ENCODE data around the gene MAP1LC3C. TPM values are rescaled to one million over a fixed set of nuclear protein-coding genes. Genes with fewer than 3 reads are reported as not detected.

MAP1LC3C gene
- total RNA-seq, 4 donors from 2014 or later = 1.0 to 12.5 (median 8.1) TPM

DNA sequence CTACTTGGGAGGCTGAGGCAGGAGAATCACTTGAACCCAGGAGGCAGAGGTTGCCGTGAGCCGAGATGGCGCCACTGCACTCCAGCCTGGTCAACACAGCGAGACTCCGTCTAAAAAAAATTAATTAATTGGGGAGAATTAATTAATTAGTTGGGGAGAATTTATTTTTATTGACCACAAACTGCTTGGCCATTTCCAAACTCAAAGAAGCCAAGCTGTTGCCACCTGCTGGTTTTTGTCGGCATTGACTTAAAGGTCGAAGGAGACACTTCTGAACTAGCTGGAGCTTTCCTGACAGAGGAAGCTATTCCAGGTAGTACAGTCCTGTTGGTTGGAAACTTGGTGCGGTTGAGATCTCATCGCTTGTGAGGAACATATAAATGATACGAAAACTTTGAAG, 13.1 kb downstream of the MAP1LC3C start:
- no peak overlapping the region for H3K4me3 ChIP-seq
- WGBS = 79% methylated on average over 10 of the region's 10 CpGs
- no peaks in the 10 kb centered on the region for H3K9me3 ChIP-seq
- no peaks in the 10 kb centered on the region for H3K36me3 ChIP-seq
- TF ChIP-seq CTCF (IDR thresholded peaks at IDR 0.05) = peak in 1 of 2 donors; percentile 23
- TF ChIP-seq POLR2AphosphoS5 (IDR thresholded peaks at IDR 0.05) = no peak
- H3K27me3 ChIP-seq = no peaks in the 10 kb centered on the region
- no peak overlapping the region for H3K27ac ChIP-seq
- no peaks in the 10 kb centered on the region for H3K4me1 ChIP-seq
- no peak for DNase-seq (ENCODE audit: low spot score in 2 of 2)

DNA sequence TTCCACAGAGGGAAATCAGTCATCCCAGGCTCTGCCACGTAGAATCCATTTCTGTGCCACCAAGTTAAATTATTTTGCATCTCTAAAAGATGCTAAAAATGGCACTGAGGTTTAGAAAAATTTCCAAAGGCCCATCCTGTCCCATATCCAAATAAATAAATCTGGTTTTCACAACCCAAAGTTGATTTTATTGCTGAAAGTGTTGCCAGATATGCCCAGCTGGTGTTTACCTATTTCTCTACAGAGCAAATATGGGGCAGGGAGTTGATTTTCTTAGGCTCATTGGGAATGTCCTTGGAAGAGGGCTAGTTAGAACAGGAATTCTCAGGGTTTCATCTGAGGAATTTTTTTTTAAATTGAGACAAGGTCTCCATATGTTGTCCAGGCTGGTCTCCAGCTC, 19.0 kb downstream of the MAP1LC3C start:
- no peak overlapping the region for H3K4me3 ChIP-seq
- TF ChIP-seq CTCF (IDR thresholded peaks at IDR 0.05) (no peak), POLR2AphosphoS5 (IDR thresholded peaks at IDR 0.05) (no peak), POLR2A (IDR thresholded peaks at IDR 0.05) (no peak), EP300 (IDR thresholded peaks at IDR 0.05) (no peak)
- no peaks in the 10 kb centered on the region for H3K27me3 ChIP-seq
- 85% methylated on average over 1 of the region's 1 CpG for WGBS
- H3K27ac ChIP-seq = no peak overlapping the region
- no peaks in the 10 kb centered on the region for H3K36me3 ChIP-seq
- no peak for DNase-seq (ENCODE audit: low spot score in 2 of 2)
- H3K4me1 ChIP-seq = no peaks in the 10 kb centered on the region
- no peaks in the 10 kb centered on the region for H3K9me3 ChIP-seq

- no peaks in the 10 kb centered on the region for H3K9me3 ChIP-seq
- no peaks in the 10 kb centered on the region for H3K27me3 ChIP-seq
- DNase-seq (ENCODE audit: low spot score in 2 of 2) = no peak
- TF ChIP-seq POLR2AphosphoS5 (IDR thresholded peaks at IDR 0.05) (no peak), CTCF (IDR thresholded peaks at IDR 0.05) (no peak), EP300 (IDR thresholded peaks at IDR 0.05) (no peak), POLR2A (IDR thresholded peaks at IDR 0.05) (no peak)
- 88% methylated on average over 11 of the region's 18 CpGs for WGBS
- H3K36me3 ChIP-seq = no peaks in the 10 kb centered on the region
- no peaks in the 10 kb centered on the region for H3K4me1 ChIP-seq
- no peak overlapping the region for H3K27ac ChIP-seq
- no peak overlapping the region for H3K4me3 ChIP-seq
These were observed 19.8 kb downstream of the MAP1LC3C start for GRCh38 chr1:241979071-241979470.

GRCh38 chr1:241976229-241976628, 22.7 kb downstream of the MAP1LC3C start:
- H3K27ac ChIP-seq = no peak overlapping the region
- WGBS = 57% methylated on average over 6 of the region's 6 CpGs
- DNase-seq (ENCODE audit: low spot score in 2 of 2) = no peak

DNA sequence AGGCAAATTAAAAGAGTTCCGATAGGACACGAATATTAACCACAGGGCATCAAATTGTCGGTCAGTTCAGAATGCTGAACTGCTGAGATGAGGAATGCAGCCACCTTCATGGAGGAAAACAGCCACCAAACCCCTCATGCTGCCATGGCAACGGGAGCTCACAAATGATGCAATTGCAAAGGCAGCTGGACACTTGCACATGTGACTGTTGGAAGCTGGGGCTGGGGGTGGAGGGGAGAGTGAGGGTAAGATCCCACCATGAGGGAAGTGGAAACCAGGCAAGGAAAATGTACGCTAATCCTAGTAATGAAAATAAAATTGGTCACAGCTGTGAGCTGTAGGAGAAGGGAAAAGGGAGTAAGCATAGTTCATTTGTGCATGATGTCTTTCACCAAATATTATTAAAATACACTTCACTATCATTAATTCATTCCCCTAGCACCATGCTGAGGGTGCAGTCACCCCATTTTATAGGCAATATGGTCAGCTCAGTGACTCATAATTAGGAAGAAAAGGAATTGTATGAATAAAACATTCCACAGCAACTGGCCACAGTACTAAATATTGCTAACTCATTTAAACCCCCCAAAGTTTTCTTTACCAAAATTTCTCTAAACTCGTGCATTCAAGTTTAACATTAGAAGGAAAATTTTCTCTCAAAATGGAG, 26.1 kb downstream of the MAP1LC3C start:
- Histone ChIP-seq H3K4me1 (no peaks in the 10 kb centered on the region), H3K9me3 (no peaks in the 10 kb centered on the region)
- WGBS = 49% methylated on average over 6 of the region's 6 CpGs

More at GRCh38 chr1:241976229-241976628, 22.7 kb downstream of the MAP1LC3C start:
- Histone ChIP-seq H3K36me3 (no peaks in the 10 kb centered on the region), H3K4me1 (no peaks in the 10 kb centered on the region), H3K27me3 (no peaks in the 10 kb centered on the region), H3K9me3 (no peaks in the 10 kb centered on the region), H3K4me3 (no peak overlapping the region)
- TF ChIP-seq CTCF (IDR thresholded peaks at IDR 0.05) (no peak), POLR2A (IDR thresholded peaks at IDR 0.05) (no peak), EP300 (IDR thresholded peaks at IDR 0.05) (no peak), POLR2AphosphoS5 (IDR thresholded peaks at IDR 0.05) (no peak)

More for the DNA sequence above, 26.1 kb downstream of the MAP1LC3C start:
- no peak overlapping the region for H3K4me3 ChIP-seq
- no peaks in the 10 kb centered on the region for H3K36me3 ChIP-seq
- no peaks in the 10 kb centered on the region for H3K27me3 ChIP-seq
- H3K27ac ChIP-seq = no peak overlapping the region
- no peak for TF ChIP-seq EP300 (IDR thresholded peaks at IDR 0.05)
- no peak for TF ChIP-seq POLR2A (IDR thresholded peaks at IDR 0.05)
- TF ChIP-seq CTCF (IDR thresholded peaks at IDR 0.05) = no peak
- no peak for TF ChIP-seq POLR2AphosphoS5 (IDR thresholded peaks at IDR 0.05)
- no peak for DNase-seq (ENCODE audit: low spot score in 2 of 2)
